ENCODE measurements around the gene NBAS.

Gene NBAS

DNA sequence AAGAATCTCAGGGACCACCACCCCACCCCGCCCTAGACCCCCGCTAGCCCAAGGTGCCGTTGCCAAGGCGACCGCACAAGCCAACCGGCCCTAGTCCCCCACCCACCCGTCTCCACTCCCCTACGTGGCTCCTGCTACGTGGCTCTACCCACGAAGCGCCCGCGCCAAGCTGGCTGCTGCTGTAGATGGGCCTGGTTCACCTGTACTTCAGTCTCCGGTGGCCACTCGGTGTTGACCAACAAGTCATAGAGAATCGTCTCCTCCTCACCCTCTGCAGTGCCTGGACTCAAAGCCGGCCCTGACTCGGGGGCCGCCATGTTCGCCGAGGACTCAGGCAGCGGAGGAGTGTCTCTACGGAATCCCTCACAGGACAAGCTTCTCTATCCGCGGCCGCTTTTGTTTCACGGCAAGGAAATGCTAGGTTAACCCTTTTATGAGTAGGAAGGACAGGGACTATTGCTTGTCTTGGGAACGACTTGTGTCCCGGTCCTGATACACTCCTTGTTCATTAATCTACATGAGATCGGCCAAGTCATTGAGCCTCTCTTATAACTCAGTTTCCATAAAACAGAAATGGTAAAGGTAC, at the start of gene NBAS:
Gene NBAS (minus strand): TSS at position 347 of the 586 bp plus-strand sequence. CDS start 30 bp downstream, at position 317.
- peak; percentile 85 for DNase-seq (ENCODE audit: low spot score)

DNA sequence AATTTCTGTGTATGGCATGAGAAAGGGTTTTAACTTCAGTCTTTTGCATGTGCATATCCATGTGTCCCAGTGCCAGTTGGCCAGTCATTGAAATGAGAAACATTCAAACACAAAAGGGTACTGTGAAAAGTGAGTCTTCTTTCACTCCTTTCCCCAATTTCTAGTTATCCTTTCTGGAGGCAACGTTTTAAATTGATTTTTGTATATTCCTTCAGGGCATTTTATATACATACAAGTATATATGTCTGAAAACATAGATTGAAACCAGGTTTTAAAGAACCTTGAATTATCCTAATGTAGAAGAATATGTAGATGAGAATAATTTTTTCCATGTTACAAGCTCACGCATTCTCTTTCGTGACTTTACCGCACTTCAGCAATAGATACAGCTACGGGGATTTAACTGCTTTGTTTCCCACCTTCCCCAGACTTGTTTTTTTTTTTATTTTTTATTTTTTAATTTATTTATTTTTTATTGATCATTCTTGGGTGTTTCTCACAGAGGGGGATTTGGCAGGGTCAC, 49.4 kb upstream of the NBAS start:
- DNase-seq (ENCODE audit: low spot score): no peak

DNA sequence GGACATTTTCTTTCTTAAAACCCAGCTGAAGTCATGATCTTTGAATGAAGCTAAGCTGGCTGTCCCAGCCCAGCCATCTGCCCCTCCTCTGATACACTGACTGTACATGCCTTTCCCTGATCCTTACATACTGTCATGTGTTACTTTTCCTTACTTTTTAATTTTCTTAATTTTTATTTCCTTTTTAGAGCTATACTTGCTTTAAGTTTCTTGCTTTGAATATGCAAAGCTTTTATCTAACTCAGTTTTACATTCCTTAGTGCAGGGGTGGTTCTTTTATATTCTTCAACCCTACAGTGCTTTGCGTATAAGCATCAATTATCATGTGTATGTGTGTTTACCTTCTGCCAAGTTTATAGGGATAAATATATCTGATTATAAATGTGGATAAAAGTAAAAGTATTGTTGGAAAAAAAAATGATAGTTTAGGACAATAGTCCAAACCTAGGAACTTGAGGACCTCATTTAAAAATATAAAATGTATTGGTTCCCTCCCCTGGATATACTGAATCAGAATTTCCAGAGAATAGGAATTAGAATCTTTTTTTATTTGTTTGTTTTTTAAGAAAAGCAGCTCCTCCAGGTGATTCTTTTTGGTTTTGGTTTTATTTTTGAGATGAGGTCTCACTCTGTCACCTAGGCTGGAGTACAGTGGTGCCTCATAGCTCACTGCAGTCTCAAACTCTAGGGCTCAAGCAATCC, 48.4 kb upstream of the NBAS start:
- DNase-seq (ENCODE audit: low spot score): no peak

GRCh38 chr2:15608392-15608761, 47.2 kb upstream of the NBAS start:
- DNase-seq (ENCODE audit: low spot score): no peak

DNA sequence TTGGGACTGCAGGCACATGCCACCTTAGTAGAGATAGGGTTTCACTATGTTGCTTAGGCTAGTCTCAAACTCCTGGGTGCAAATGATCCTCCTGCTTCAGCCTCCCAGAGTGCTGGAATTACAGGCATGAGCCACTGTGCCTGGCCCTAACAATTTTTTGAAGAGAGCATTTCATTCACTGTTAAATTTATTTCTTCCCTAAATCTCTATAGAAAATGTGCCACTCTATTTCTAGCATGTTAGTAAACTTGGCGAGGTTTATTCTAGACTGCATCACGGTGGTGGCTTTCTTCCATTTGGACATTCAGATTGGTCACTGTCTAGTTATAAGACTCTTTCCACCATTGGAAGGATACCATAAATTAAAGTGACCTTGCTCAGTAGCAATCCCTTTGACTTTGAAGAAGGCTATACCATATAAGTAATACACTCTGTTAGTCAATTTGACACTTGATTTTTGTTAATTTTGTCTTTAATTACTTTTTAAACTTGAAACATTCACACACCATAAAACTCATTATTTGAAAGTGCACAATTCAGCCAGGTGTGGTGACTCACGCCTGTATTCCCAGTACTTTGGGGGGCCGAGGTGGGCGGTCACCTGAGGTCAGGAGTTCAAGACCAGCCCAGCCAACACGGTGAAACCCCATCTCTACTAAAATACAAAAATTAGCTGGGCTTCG, 46.7 kb upstream of the NBAS start:
- DNase-seq (ENCODE audit: low spot score): no peak

GRCh38 chr2:15606481-15607441, 45.6 kb upstream of the NBAS start:
- no peak for DNase-seq (ENCODE audit: low spot score)

DNA sequence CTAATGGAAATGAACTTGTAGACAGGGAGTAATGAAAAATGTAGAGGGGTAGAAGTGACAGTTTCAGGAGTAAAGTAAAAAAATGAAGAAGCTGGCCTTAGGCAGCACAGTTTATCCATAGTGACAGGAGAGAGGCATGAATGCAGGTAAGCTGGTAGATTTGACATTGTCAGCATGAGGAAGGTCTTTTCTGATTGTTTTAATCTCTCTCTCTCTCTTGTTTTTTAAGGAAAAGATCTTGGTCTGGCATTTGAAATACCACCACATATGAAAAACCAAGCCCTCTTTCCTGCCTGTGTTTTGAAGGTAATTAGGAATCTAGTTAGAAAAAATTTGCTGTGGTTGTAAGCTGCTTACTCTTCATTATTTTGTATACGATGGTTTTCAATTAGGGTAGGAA, 44.6 kb upstream of the NBAS start:
- no peak for DNase-seq (ENCODE audit: low spot score)

DNA sequence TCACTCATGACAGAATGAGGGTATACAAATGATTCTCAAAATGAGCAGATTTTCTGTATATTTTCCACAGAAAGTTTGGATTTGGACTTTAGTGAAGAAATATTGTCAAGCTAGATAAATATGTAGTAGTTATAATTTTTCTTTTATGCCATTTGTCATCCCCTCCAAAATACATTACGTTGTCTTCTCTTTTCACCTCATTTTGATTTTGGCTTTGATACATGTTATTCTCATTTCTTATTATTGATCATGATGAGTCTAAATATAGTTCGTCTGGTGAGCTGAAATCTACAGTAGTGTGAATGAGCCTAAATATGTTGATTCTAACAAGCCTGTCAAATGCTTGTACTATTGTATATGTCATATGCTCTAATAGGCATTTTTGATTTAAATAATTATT, 42.8 kb upstream of the NBAS start:
- no peak for DNase-seq (ENCODE audit: low spot score)

DNA sequence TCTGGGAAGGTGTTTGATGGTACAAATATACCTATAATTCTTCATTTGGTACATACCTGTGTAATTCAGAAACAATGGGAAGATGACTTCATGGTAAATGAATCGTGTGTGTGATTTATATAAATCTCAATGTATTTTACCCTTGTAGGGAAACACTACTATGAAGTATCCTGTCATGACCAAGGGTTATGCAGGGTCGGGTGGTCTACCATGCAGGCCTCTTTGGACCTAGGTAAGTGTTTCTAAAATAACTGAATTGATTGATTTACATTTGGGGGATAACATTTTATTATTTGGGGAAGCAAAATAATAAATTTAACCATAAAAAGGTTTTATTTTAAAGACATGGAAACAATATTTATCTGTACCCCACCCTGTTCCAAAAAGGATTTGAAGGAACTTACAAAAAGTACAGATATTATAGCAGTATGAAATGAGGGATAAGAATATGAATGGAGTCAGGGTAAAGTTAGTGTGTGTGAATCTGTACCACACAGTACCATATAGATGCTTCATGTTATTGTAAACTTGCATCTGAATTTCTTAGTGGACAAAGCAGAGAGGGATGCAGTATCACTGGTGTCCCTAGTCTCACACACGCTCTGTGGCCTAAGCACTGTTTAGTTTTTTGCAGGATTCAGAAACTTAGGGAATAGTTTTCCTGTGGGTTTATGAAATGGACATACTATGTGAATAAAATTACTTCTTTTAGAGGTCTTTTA, 42.1 kb upstream of the NBAS start:
- no peak for DNase-seq (ENCODE audit: low spot score)

DNA sequence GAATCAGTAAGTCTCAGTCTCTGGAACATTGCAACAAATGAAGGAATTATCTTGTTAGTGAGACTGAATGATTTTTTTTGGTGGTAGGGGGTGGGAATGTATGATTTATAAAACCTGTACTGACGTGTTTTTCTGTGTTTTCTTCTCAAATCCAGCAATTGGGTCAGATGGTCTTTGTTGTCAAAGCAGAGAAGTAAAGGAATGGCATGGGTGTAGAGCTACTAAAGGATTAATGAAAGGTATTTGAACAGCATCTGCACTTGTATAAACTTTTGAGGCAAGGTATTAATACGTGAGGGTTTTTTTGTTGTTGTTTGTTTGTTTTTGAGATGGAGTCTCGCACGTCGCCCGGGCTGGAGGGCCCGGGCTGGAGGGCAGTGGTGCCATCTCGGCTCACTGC, 41.3 kb upstream of the NBAS start:
- DNase-seq (ENCODE audit: low spot score): no peak

DNA sequence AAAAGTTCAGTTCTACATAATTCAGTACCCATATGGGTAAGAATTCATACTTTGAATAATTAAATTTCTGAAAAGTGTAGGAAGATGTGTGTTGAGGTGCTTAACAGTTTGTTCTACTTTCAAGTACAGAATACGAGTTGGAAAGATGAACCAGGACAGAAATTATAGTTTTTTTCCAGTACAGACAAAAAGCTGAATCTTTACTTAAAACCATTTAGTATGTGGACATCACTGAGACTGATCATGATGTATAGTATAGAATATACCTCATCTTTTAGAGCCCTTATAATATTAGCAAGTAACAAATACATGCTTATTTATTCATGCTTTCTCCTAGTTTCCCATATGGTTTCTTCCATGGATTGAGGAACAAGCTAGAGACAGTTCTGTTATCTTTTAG, 40.5 kb upstream of the NBAS start:
- no peak for DNase-seq (ENCODE audit: low spot score)

GRCh38 chr2:15599994-15600393, 38.9 kb upstream of the NBAS start:
- no peak for DNase-seq (ENCODE audit: low spot score)

- DNase-seq (ENCODE audit: low spot score): no peak
These were observed 35.8 kb upstream of the NBAS start for GRCh38 chr2:15596968-15597367.

GRCh38 chr2:15596350-15596749, 35.2 kb upstream of the NBAS start:
- no peak for DNase-seq (ENCODE audit: low spot score)

- no peak for DNase-seq (ENCODE audit: low spot score)
These were observed 34.8 kb upstream of the NBAS start for GRCh38 chr2:15595936-15596335.

- no peak for DNase-seq (ENCODE audit: low spot score)
These were observed 34.3 kb upstream of the NBAS start for GRCh38 chr2:15595342-15595905.

DNA sequence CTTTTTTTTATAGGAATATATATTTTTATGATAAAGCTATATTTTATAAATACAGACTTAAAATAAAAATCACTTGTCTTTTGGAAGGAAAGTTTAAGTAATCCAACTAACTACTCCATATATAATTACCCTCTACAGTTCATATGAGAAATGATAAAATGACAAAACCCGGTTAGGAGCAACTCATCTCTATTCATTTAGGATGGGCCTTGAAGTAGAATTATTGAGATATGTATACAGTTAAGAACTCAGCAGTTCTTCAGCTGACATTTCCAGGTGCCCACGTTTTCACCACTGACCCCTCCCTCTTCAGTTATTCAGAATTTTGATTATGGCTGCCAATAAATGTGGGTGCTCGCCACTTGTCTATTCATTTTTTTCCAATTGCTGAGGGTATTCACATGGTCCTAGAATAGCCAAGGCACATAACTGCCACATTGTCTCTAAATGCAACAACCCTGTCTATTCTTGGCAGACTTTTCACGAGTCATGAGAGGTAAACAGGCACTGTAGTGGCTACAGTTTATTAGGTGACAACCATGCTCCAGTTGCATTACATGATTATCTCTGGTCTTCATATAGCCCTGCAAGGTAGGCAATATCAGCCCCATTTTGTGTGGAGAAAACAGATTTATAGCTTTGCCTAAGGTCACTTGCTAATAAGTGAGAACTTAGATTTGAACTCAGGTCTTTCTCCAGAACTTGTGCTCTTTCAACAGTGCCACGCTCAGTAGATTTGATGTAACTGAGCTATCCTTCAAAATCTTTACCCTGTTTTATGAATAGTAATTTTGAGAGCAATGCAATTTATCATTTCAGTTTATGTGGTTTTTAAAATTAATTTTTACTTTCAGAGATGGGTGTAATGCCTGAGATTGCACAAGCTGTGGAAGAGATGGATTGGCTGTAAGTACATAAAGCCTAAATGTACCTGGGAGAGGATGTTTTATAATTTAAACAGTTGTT, 33.4 kb upstream of the NBAS start:
- DNase-seq (ENCODE audit: low spot score): no peak

DNA sequence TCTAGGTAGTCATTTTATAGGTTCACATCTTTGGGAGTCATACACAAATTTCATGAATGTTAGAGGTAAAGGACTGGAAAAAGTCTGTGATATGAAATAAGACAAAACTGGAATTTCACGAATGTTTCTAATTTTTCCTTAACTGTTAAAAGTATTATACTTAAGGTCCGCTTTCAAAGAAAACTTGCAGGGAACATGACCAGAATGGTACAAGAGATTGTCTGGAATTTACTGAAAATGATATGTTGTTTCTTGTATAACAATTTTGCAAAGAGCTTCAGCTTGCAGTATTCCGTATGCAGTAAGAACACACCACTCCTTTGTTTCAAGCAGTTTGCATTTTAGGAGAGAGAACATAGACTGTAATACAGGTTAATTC, 32.2 kb upstream of the NBAS start:
- no peak for DNase-seq (ENCODE audit: low spot score)

DNA sequence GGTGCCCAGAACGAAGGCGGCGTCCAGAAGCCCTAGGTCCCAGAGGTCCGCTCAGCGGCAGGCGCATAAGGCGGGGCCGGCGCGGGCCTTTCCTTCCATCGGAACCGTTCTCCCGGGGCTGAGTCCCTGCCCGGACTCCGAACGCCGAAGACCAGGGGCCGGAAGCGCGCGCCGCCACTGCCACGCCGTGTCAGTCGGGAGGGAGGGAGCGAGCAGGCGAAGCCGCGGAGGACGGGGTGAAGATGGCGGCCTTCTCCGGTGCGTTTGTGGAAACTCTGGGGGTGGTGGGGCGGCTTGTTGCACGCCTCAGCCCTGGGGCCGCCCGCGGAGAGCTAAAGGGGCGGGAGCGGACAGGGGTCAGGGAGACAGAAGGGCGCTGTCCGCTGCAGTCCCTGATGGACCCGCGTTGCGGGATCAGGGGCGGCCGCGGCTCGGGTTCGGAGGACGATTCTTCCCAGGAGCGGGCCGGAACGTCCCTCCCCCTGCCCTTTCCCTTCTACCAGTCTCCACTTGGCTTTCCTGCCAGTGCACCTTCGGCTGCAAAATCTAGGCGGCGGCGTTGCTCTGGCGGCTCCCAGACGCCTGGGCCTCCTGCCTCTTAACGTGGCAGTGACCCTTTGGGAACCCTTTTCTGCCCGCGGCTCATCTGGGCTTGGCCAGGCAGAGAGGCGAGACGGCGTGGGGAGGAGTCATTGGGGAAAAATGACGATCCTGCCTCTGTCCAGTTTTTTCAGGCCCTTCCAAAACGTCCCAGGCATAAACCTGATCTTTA, 30.7 kb upstream of the NBAS start, which contains the start of gene DDX1:
Gene DDX1 (plus strand): TSS at position 177 of the 772 bp plus-strand sequence. CDS start 66 bp downstream, at position 243.
- DNase-seq (ENCODE audit: low spot score): peak; percentile 85
